NCI-H2171 treated with DMSO at 0.1 percent for 48 hours (cell line): ENCODE data around the gene PDE3B.
"Not testable (repeated sequence)": the region's sequence is repeated elsewhere in the genome, so short reads cannot be mapped to it uniquely, and the experiment has no call there.

Source experiments
- DNase-seq: peaks from one replicate; lab custom pipeline; 2025; lab: John Stamatoyannopoulos, UW

PDE3B gene

DNA sequence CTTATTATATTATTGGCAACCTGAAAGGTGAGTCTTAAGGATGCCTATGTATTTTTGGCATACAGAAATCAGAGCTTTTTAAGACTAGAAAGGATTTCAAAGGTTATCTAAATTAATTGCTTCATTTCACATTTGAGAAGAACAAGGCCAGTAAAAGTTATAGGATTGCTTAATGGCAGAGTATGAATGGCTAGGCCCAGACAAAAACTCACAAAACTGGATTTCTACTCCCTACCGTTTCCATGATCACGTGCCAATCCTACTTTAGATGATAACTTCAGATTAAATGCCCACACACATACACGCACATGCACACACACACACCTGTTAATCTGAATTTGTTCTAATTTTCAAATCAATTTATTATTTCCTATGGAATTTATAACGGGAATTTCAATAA lies 1.8 kb upstream of the PDE3B start:
- no peak for DNase-seq

DNA sequence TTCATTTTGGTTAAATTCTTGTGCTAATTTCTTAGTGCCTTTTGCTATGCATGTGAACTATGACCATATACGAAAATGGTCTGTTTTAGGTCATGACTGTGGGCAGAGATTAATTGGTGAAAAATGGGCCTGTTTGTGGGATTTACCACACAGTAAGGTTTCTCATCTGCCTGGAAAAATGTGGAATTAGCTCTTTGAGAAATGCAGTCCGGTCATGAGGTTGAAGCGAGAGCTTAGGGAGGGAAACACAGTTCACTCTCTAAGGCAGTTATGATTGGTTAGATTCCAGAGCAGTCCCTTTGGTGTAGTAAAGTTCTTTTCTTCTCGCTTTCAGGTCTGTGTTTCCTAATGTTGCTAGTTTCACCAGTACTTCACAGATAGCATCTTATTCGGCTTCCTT lies 1.2 kb upstream of the PDE3B start:
- no peak for DNase-seq

DNA sequence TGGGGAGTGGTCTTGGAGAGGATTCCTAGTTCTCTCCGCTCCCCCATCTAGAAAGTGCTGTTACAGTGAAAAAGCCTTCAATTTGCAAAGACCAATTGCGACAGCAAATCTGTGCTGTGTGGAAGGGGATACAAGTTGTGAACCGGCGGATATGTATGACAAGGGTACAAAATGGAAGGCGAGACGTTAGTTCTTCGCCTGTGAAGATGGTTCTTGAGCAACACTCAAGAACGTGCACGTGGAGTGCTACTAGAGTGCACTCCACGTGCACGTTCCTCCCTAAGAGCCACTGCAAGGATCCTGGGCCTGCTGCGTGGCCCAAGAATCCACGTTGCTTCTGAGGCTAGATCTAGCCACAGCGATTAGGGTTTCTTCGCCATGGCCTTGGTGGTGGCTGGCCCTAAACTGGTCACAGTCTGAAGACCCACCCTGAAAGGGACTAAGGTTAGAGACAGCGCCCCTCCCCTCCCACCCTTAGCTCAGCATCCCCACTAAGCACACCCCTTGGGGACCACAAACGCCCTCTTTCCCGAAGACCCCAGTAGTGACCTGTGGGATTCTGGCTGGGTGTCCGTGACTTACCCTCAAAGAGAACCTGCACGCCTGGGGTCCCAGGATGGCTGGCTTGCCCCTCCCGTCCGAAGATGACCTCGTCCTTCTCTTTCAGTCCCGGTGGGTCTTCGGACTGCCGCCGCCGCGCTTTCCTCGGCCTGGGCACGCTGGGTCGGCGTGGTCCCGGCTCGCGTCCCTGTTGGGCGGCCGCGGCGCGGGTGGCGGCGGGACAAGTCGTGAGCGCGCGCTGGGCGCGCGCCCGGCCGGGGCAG lies 519 bp upstream of the PDE3B start:
- no peak for DNase-seq

DNA sequence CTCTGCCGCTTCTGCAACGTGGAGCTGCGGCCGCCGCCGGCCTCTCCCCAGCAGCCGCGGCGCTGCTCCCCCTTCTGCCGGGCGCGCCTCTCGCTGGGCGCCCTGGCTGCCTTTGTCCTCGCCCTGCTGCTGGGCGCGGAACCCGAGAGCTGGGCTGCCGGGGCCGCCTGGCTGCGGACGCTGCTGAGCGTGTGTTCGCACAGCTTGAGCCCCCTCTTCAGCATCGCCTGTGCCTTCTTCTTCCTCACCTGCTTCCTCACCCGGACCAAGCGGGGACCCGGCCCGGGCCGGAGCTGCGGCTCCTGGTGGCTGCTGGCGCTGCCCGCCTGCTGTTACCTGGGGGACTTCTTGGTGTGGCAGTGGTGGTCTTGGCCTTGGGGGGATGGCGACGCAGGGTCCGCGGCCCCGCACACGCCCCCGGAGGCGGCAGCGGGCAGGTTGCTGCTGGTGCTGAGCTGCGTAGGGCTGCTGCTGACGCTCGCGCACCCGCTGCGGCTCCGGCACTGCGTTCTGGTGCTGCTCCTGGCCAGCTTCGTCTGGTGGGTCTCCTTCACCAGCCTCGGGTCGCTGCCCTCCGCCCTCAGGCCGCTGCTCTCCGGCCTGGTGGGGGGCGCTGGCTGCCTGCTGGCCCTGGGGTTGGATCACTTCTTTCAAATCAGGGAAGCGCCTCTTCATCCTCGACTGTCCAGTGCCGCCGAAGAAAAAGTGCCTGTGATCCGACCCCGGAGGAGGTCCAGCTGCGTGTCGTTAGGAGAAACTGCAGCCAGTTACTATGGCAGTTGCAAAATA lies 816 bp downstream of the PDE3B start:
- DNase-seq: peak; percentile 9

DNA sequence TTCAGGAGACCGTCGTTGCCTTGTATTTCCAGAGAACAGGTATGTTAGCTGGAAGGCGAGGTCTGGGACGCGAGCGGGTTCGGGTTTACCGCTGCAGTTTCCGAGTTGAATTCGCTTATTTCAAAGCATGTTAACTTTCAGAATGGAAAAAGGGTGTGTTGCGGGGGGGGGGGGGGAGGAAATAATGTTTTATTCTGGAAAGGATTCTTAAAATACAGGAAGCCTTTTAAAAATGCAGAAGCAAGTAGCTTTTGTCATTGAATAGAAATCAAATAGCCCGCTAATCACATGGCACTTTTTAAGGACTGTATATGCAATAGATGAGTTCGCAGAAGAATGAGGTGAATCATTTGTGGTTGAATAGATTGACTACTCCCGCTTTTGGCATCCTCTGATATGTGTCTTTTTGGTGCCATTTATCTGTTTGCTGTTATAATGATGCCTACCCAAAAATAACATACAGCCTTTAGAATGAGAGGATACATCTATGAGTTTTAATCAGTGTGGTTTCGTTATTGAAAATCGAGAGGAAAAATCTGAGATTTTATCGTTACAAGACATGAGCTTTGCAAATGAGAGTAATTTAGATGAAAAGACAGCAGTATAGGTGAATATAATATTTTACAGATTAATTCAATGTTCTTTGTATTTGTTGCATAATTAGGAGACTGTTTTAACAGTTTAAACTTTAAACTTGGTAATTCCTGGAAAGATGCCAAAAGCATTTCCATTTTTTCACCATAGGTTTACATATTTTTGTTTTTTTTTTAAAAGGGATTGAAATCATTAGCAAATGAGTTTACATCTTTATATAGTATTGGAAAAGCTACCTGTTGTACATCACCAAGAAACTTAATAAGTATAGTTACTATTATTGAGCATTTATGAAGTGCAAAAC lies 1.7 kb downstream of the PDE3B start:
- DNase-seq: no peak

DNA sequence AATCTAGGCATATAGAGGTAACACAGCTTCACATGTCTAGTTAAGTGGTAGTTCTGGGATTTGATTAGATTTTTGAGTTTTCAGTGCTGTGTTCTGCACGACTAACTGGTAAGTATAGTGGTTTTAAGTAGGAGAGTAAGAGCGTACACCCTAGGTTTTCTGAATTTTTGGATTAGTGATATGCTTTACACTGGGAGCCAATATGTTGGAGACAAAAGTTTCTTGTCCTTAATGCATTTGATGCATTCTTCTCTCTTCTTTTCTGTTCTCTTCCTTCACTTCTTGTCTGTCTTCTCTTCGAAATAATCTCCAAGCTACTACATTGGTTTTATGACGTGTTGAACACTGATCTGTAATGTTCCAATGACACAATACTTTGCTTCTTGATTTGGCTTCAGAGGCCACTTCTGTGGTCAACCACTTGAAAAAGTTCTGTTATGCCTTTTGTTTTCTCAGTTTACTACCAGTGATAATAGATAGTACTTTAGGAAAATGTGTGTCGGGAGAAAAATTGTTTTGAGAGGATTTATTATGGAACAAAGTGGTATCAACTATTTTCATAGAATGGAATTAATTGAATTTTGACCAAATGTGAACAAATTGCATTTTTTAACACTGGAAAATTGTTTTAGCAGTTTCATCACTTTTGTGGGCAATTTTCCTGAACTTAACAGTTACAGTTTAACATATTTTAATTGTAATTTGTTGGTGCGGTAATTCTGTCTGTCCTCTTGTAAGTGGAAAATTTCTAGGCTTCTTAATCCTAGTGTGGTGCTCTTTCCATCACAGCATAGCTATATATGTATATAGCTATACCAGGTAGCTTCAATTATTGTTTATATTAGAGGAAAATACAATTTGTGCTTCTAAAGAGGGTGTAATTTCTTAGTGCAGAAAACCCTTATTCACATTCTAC lies 2.6 kb downstream of the PDE3B start:
- DNase-seq: no peak

DNA sequence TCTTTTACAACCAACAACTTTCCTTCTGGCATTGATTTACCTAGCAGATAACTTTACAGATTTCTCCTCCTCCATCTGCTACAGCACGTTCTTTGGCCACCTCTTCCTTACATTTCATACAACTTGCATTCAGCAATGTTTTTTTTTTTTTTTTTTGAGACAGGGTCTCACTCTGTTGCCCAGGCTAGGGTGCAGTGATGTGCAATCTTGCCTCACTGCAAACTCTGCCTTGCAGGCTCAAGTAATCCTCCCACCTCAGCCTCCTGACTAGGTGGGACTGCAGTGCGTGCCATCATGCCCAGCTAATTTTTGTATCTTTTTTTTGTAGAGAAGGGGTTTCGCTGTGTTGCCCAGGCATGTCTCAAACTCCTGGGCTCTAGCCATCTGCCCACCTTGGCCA lies 6.5 kb downstream of the PDE3B start:
- no peak for DNase-seq

DNA sequence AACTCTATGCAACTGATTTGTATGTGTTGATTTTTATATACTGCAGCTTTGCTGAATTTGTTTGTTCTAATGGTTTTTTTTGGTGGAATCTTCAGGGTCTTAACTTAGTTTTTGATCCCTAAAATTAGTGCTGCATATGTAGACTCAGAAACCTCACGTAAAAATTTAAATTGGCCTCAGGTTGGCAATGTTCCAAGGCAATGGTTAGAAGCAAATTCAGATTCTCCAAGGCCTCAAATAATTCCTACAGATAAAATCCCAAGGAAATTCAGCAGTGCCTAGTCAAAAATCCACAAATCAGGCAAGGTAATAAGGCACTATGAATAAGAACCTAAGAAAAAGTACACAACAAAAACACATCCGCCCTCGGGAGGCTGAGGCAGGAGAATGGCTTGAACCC lies 9.5 kb downstream of the PDE3B start:
- DNase-seq: no peak

DNA sequence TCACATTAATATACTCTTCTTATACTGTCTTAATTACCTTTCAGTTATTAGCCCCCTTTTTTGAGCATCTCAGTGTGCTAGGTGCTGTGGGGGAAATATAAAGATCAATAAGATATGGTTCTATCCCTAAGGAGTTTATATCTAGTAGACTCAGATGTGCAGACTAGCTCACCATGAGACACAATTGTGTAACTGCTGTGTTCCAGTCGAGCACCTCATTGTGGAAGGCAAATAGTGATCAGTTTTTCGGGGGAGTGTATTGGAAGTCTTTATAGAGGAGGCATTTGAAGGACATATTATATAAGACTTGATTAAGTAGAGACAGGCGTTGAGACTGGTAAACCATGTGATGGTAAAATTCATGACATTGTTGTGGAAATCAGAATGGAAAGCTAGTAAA lies 11.8 kb downstream of the PDE3B start:
- no peak for DNase-seq

DNA sequence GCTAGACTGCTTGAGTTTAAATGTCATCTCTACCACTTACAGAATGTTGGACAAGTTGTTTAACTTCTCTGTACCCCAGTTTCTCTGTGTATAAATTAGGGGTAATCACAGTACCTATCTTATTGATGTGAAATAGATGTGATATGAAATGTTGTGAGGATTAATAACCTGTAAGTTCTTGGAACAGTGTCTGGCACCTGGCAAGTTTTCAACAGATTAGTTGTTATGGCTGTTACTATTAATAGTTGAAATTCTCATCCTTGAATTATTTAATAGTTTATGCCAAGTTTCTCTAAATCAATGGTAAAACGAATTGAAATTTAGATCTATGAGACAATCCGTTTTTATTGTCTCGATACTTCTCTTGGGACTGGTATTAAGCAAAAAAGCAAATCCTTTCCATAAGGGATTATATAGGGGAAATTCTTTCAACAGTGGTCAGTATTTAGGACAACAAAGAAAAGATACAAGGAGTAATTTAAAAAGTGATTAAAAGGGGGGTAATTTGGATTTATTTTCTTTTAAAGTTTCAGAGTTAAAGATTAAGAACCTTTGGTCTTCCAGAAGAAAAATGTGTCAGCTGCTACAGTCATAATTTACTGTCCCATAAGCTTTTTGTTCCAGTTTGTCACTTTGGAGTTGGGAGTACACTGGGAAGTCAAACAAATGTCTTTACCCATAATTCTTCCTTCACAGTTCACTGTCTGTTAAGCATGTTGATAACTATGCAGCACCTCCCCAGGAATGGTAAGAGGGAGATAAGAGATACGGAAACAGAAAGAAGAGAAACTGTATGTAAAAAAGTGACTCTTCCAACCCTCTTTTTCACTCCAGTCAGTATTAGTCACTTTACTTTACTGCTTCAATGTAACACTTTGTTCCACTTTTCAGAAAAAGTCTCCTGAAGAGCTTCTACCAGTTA lies 13.2 kb downstream of the PDE3B start:
- DNase-seq: no peak

DNA sequence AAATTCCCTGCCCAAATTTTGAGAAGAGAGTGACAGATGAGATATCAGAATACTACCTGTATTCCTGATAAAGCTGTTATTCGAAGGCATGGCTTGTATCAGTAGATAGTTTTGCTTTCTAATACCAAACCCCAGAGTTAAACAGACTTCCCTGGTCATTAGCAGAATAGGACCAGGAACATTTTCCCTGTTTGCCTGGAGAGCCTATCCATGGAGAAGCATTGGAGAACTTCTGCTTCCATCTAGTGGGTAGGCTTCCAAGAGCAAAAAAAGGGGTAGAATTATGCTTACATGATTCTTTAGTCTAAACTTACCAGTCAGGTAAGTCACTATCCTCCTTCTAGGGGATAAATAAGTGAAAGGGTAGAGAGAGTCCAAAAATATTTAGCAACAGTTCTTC lies 14.2 kb downstream of the PDE3B start:
- no peak for DNase-seq

DNA sequence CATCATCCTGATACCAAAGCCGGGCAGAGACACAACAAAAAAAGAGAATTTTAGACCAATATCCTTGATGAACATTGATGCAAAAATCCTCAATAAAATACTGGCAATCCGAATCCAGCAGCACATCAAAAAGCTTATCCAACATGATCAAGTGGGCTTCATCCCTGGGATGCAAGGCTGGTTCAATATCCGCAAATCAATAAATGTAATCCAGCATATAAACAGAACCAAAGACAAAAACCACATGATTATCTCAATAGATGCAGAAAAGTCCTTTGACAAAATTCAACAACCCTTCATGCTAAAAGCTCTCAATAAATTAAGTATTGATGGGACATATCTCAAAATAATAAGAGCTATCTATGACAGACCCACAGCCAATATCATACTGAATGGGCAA lies 21.3 kb downstream of the PDE3B start:
- DNase-seq: not testable (repeated sequence)

DNA sequence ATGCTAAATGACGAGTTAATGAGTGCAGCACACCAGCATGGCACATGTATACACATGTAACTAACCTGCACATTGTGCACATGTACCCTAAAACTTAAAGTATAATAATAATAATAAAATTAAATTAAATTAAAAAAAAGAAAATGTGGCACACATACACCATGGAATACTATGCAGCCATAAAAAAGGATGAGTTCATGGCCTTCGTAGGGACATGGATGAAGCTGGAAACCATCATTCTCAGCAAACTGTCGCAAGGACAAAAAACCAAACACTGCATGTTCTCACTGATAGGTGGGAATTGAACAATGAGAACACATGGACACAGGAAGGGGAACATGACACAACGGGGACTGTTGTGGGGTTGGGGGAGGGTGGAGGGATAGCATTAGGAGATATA lies 23.7 kb downstream of the PDE3B start:
- DNase-seq: not testable (repeated sequence)

DNA sequence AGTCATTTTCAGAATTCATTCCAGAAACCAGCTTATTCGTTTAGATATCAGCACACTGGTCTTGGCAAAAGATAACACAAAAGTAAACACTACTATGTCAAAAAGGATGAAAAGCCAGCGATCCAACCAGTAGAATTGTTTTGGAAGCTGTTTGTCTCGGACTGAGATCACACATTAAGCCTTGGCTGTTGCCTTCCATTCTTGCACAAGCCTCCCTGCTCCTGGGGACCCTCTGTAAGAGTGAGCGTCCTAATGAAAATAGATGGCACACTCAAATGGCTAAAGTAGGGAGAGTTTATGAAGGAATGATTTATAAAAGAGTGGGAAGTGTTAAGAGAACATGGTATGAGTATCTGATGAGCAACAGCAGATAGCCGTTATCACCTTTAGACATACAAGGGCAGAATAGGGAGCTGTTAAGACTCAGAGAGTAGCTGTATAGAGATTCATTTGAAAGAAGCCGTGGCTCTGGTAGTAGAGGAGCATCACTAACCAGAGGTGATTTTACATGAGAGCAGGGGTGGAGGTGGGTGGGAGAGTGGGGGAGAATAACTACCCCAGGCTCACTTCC lies 25.2 kb downstream of the PDE3B start:
- no peak for DNase-seq

DNA sequence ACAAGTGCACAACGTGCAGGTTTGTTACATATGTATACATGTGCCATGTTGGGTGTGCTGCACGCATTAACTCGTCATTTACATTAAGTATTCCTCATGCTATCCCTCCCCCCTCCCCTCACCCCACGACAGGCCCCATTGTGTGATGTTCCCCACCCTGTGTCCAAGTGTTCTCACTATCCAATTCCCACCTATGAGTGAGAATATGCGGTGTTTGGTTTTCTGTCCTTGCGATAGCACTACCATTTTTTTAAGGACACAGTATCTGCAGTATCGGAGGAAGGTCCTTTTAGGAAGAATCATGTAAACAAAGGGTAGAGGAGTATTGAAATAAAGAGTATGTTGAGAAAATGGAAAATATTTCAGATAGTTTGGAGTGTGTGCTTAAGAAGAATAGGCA lies 25.9 kb downstream of the PDE3B start:
- DNase-seq: no peak

DNA sequence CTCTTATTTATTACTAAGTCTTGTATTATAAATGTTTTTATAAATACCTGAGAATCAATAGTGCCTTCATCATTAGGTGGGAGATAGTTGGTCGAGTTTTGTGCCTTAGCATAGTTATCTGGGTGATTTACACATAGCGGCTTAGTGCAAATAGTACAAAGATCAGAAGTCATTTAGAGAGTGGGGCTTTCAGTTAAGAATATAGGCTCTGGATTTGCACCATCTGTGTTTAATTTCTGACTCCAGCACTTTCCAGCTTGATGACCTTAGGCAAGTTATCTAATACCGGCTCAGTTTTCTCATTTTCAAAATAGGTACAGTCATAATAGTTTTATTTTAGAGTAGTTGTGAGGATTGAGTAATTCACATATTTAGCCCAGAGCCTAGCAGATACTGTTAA lies 26.4 kb downstream of the PDE3B start:
- DNase-seq: no peak

DNA sequence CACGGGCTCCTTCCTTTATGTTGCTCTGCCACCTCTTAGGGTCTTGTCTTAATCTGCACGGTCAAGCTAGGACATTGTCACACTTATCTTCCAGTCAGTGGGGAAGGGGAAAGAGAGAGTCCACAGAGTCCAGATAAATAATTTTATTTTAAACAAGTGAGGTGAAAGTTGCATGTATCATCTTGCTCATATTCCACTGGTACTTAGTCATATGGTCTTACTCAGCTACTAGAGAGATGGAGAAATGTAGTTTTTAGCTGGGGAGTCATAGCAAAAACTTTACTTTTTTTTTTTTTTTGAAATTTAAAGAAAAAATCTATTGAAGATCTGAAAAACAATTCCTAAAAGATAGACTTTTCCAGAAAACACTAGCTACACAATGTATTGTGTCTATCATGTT lies 29.0 kb downstream of the PDE3B start:
- DNase-seq: no peak

DNA sequence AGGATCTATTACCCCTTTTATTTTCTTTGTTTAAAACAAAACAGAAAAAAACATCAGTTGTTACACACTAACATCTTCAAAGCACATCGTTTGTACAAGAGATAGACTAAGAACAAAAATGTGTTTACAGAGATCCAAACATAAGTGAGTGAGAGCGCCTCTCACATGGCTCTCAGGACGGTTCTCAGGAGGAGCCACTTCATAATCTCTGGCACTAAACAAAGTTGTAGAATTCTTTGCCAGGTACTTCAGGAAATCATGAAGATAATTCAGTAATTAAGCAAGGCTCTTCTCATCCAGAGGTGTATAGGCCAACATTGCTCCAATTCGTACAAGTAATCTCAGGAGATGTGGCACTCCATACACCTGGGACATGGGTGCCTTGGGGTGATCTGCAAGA lies 29.8 kb downstream of the PDE3B start:
- no peak for DNase-seq

DNA sequence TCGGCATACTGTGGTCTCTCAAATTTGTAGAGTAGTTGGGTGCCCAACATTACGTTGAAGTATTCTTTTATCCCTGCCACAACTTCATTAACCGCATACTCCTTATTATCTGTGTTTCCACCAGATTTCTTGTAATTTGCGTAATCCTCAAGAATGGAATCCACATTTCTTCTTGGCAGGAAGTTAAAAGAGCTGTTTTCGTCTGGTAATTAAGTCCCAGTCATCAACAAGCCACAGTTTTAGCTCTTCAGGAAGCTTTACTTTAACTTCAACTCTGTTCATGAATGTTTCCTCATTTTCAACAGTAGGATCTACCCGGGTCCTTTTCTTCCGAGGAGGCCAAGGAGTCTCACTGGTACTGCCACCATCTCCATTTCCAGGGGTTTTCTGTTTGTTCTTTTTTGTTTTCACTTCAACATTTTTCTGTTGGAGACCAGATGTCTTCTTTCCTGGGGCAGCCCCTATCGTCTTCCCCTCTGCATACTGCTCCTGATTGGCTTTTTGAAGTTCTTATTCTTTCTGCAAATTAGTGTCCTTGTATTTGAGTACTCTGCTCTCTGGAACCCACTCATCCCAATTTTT lies 30.3 kb downstream of the PDE3B start:
- no peak for DNase-seq

DNA sequence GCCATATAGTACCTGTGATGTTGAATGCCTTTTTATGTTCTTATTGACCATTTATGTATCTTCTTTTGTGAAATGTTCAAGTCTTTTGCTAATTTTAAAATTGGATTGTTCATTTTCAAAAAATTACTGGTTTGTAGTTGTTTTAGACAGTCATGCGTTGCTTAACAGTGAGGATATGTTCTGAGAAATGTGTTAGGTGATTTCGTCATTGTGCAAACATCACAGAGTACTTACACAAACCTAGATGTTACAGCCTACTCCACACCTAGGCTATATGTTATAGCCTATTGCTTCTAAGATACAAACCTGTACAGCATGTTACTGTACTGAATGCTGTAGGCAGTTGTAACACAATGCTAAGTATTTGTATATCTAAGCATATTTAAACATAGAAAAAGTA lies 32.5 kb downstream of the PDE3B start:
- DNase-seq: no peak
